ENCODE measurements around the gene RTRAF. TPM values are rescaled to one million over a fixed set of nuclear protein-coding genes. Genes with fewer than 3 reads are reported as not detected.

The RTRAF gene
- total RNA-seq, 4 donors from 2014 or later, result 28.2 to 63.5 (median 54.4) TPM

- no peak for DNase-seq (ENCODE audit: low spot score in 2 of 2)
- peaks cover 16% of the 10 kb centered on the region for H3K4me1 ChIP-seq
- no peaks in the 10 kb centered on the region for H3K36me3 ChIP-seq
- no peaks in the 10 kb centered on the region for H3K9me3 ChIP-seq
- no peak overlapping the region for H3K4me3 ChIP-seq
- H3K27me3 ChIP-seq, result no peaks in the 10 kb centered on the region
- no peak for TF ChIP-seq EP300 (IDR thresholded peaks at IDR 0.05)
- no peak for TF ChIP-seq POLR2AphosphoS5 (IDR thresholded peaks at IDR 0.05)
- no peak for TF ChIP-seq CTCF (IDR thresholded peaks at IDR 0.05)
- no peak for TF ChIP-seq POLR2A (IDR thresholded peaks at IDR 0.05)
- no peak overlapping the region for H3K27ac ChIP-seq
These were observed 70.3 kb downstream of the RTRAF start for GRCh38 chr14:52059649-52060048.

- H3K27ac ChIP-seq, result no peak overlapping the region
- no peaks in the 10 kb centered on the region for H3K36me3 ChIP-seq
- no peaks in the 10 kb centered on the region for H3K27me3 ChIP-seq
- no peaks in the 10 kb centered on the region for H3K9me3 ChIP-seq
- H3K4me1 ChIP-seq, result peaks cover 16% of the 10 kb centered on the region
- DNase-seq (ENCODE audit: low spot score in 2 of 2), result no peak
- WGBS, result 14% methylated on average over 6 of the region's 6 CpGs
- no peak overlapping the region for H3K4me3 ChIP-seq
- no peak for TF ChIP-seq POLR2A (IDR thresholded peaks at IDR 0.05)
- no peak for TF ChIP-seq POLR2AphosphoS5 (IDR thresholded peaks at IDR 0.05)
- TF ChIP-seq EP300 (IDR thresholded peaks at IDR 0.05), result no peak
- TF ChIP-seq CTCF (IDR thresholded peaks at IDR 0.05), result no peak
These were observed 70.7 kb downstream of the RTRAF start for GRCh38 chr14:52060080-52060479.

Other genes with a start within 250 kb of the RTRAF start
- gene GNG2, start 128.9 kb upstream of the RTRAF start, total RNA-seq, result 1 to 10 TPM; 3.6 to 8.1 (median 7.2) TPM
- gene NID2, start 79.5 kb downstream of the RTRAF start, total RNA-seq, result 1 to 10 TPM; 1.0 to 4.3 (median 2.6) TPM